Neural cell (in vitro differentiated cells): ENCODE measurements around the gene PTCRA. TPM values are rescaled to one million over a fixed set of nuclear protein-coding genes. Genes with fewer than 3 reads are reported as not detected.

ENCODE experiments used
- H2AFZ ChIP-seq: fragments of 200-600, 300-800 bp; sonication (generic), shearing (Covaris generic); 2 replicates; pipeline ENCODE4 v1.6.0; 2014; ENCODE audit warnings: low read depth, mild to moderate bottlenecking, antibody characterized with exemption, low read length, moderate library complexity
- H3F3A ChIP-seq: fragments of 200-600 bp; shearing (Covaris generic); 2 replicates; pipeline ENCODE4 v1.6.1; 2016; ENCODE audit warnings: mild to moderate bottlenecking, moderate library complexity, mixed read lengths, antibody characterized with exemption, low read length; ENCODE audit not compliant: insufficient read depth, poor library complexity, severe bottlenecking
- H3K27ac ChIP-seq: fragments of 200-600, 300-800 bp; sonication (generic), shearing (Covaris generic); 2 replicates; pipeline ENCODE4 v1.5.1; 2014; ENCODE audit warnings: mild to moderate bottlenecking, low read length, moderate library complexity
- H3K27me3 ChIP-seq: fragments of 300-800, 200-600 bp; sonication (generic), shearing (Covaris generic); 2 replicates; pipeline ENCODE4 v1.6.0; 2014; ENCODE audit warnings: mild to moderate bottlenecking, low read depth, low read length, moderate library complexity; ENCODE audit not compliant: insufficient read depth
- H3K36me3 ChIP-seq: fragments of 300-800, 200-600 bp; sonication (generic), shearing (Covaris generic); 2 replicates; pipeline ENCODE4 v1.5.1; 2014; ENCODE audit warnings: mild to moderate bottlenecking, antibody characterized with exemption, low read length, moderate library complexity; ENCODE audit not compliant: insufficient read depth
- H3K4me2 ChIP-seq: fragments of 300-800, 200-600 bp; sonication (generic), shearing (Covaris generic); 2 replicates; pipeline ENCODE4 v1.6.0; 2014; ENCODE audit warnings: mild to moderate bottlenecking, low read length
- H3K4me3 ChIP-seq: fragments of 300-800, 200-600 bp; sonication (generic), shearing (Covaris generic); 2 replicates; pipeline ENCODE4 v1.5.1; 2014; ENCODE audit warnings: mild to moderate bottlenecking, low read length, moderate library complexity
- H3K79me2 ChIP-seq: fragments of 200-600 bp; shearing (Covaris generic); replicated peaks from 2 replicates; pipeline ENCODE4 v1.6.0; 2014; ENCODE audit warnings: mild to moderate bottlenecking, low read length, moderate library complexity; ENCODE audit not compliant: insufficient read depth
- H3K9ac ChIP-seq: fragments of 300-800, 200-600 bp; sonication (generic), shearing (Covaris generic); 2 replicates; pipeline ENCODE4 v1.6.1; 2016; ENCODE audit warnings: mild to moderate bottlenecking, low read length, mixed read lengths
- H3K9me2 ChIP-seq: fragments of 200-600 bp; shearing (Covaris generic); 2 replicates; pipeline ENCODE4 v1.6.1; 2016; ENCODE audit warnings: mild to moderate bottlenecking, low read length, mixed read lengths; ENCODE audit not compliant: insufficient read depth
- H3K9me3 ChIP-seq: fragments of 200-600, 300-800 bp; sonication (generic), shearing (Covaris generic); 2 replicates; pipeline ENCODE4 v1.6.1; 2016; ENCODE audit warnings: mild to moderate bottlenecking, mixed run types, low read length, moderate library complexity, mixed read lengths
- H4K20me1 ChIP-seq: fragments of 200-600 bp; shearing (Covaris generic); 2 replicates; pipeline ENCODE4 v1.6.1; 2016; ENCODE audit warnings: mild to moderate bottlenecking, mixed run types; ENCODE audit not compliant: insufficient read depth
- CTCF ChIP-seq: fragments of 450-650 bp; IDR thresholded peaks from 2 replicates; pipeline ENCODE4 v1.5.1; 2014; ENCODE audit warnings: antibody characterized with exemption, mild to moderate bottlenecking, moderate library complexity; ENCODE audit not compliant: poor library complexity, severe bottlenecking
- EP300 ChIP-seq: fragments of 450-650 bp; conservative IDR thresholded peaks from 2 replicates; pipeline ENCODE4 v1.6.1; 2014; ENCODE audit warnings: antibody characterized with exemption, mild to moderate bottlenecking, moderate library complexity; ENCODE audit not compliant: poor library complexity, severe bottlenecking
- EZH2 ChIP-seq: fragments of 200-600, 300-800 bp; shearing (Covaris generic), sonication (generic); IDR thresholded peaks from 2 replicates; pipeline ENCODE4 v1.6.1; 2014; ENCODE audit warnings: antibody characterized with exemption, low read length, borderline replicate concordance, mild to moderate bottlenecking; ENCODE audit not compliant: insufficient read depth, poor library complexity, severe bottlenecking
- MXI1 ChIP-seq: fragments of 450-650 bp; conservative IDR thresholded peaks from 2 replicates; pipeline ENCODE4 v1.6.1; 2014; ENCODE audit warnings: antibody characterized with exemption, mild to moderate bottlenecking; ENCODE audit not compliant: poor library complexity, severe bottlenecking
- POLR2AphosphoS5 ChIP-seq: IDR thresholded peaks from 2 replicates; pipeline ENCODE4 v1.6.1; 2012
- RAD21 ChIP-seq: fragments of 450-650 bp; conservative IDR thresholded peaks from 2 replicates; pipeline ENCODE4 v1.6.1; 2014; ENCODE audit warnings: antibody characterized with exemption, mild to moderate bottlenecking, moderate library complexity
- REST ChIP-seq: IDR thresholded peaks from 2 replicates; pipeline ENCODE4 v1.6.1; 2012; ENCODE audit warnings: borderline replicate concordance
- SMC3 ChIP-seq: fragments of 450-650 bp; conservative IDR thresholded peaks from 2 replicates; pipeline ENCODE4 v1.6.1; 2014; ENCODE audit warnings: antibody characterized with exemption, mild to moderate bottlenecking, moderate library complexity; ENCODE audit not compliant: poor library complexity
- TAF1 ChIP-seq: IDR thresholded peaks from 2 replicates; pipeline ENCODE4 v1.6.1; 2012; ENCODE audit warnings: low read depth
- polyA plus RNA-seq: library from polyadenylated mRNA; depleted of rRNA; stranded (reverse); fragments of >200 nt; gene quantifications from 2 replicates; pipeline ENCODE4 v1.2.3, GENCODE V29; 2014

PTCRA gene
- polyA plus RNA-seq, 1 donor from 2014 or later, result not detected

- TF ChIP-seq POLR2AphosphoS5 (no peak), SMC3 (no peak), TAF1 (no peak), REST (no peak), RAD21 (no peak), EP300 (no peak), EZH2 (no peak), MXI1 (no peak), CTCF (no peak)
- H3K79me2 ChIP-seq, result no peaks in the 10 kb centered on the region
- no peak overlapping the region for H3K4me2 ChIP-seq
These were observed 54.1 kb downstream of the PTCRA start for GRCh38 chr6:42969934-42970333.

GRCh38 chr6:42970871-42971612 is 55.2 kb downstream of the PTCRA start:
- Histone ChIP-seq H3K27ac (no peak overlapping the region), H3K9me3 (no peaks in the 10 kb centered on the region), H4K20me1 (no peaks in the 10 kb centered on the region), H3K27me3 (no peaks in the 10 kb centered on the region), H3K9me2 (no peaks in the 10 kb centered on the region), H3K79me2 (no peaks in the 10 kb centered on the region), H3K36me3 (no peaks in the 10 kb centered on the region), H3K4me3 (no peak overlapping the region), H3K9ac (no peak overlapping the region), H2AFZ (no peak overlapping the region), H3F3A (no peaks in the 10 kb centered on the region), H3K4me2 (no peak overlapping the region)
- TF ChIP-seq MXI1 (no peak), TAF1 (no peak), CTCF (no peak), REST (no peak), EZH2 (no peak)

More at GRCh38 chr6:42969934-42970333, 54.1 kb downstream of the PTCRA start:
- Histone ChIP-seq H3K36me3 (no peaks in the 10 kb centered on the region), H3K27me3 (no peaks in the 10 kb centered on the region), H3K9me3 (no peaks in the 10 kb centered on the region), H2AFZ (no peak overlapping the region), H3K9ac (no peak overlapping the region), H3K27ac (no peak overlapping the region), H3F3A (no peaks in the 10 kb centered on the region), H3K4me3 (no peak overlapping the region), H4K20me1 (no peaks in the 10 kb centered on the region), H3K9me2 (no peaks in the 10 kb centered on the region)
